Gastroesophageal sphincter (tissue), 4 donors: Measurements from ENCODE around the gene COL11A1. TPM values are rescaled to one million over a fixed set of nuclear protein-coding genes. Genes with fewer than 3 reads are reported as not detected.

Experiments
- ATAC-seq: fragments of 150-250 bp; one replicate; pipeline ENCODE4 v1.9.1; 2016; ENCODE audit warnings: mild to moderate bottlenecking, moderate library complexity
- H3K27ac ChIP-seq, 4 donors: fragments of 200-600 bp; sonication (generic) in 3 of 4; 1 replicate in 3 of 4; 2 replicates in 1 of 4; pipeline ENCODE4 v1.5.1; 2016 to 2019
- H3K27me3 ChIP-seq: fragments of 200-600 bp; sonication (generic); one replicate; pipeline ENCODE4 v1.5.1; 2019
- H3K36me3 ChIP-seq, 2 donors: fragments of 200-600 bp; sonication (generic); one replicate each; pipeline ENCODE4 v1.5.1; 2019; ENCODE audit warnings: control low read depth in 1 of 2
- H3K4me1 ChIP-seq, 3 donors: fragments of 200-600 bp; sonication (generic); 1 replicate in 2 of 3; 2 replicates in 1 of 3; pipeline ENCODE4 v1.5.1; 2016 to 2019; ENCODE audit warnings: control low read depth in 2 of 3
- H3K4me3 ChIP-seq, 2 donors: fragments of 200-600 bp; sonication (generic); one replicate each; pipeline ENCODE4 v1.5.1; 2019; ENCODE audit warnings: mild to moderate bottlenecking in 1 of 2, moderate library complexity in 1 of 2
- H3K9me3 ChIP-seq, 3 donors: fragments of 200-600 bp; sonication (generic); one replicate each; pipeline ENCODE4 v1.5.1; 2017 to 2019; ENCODE audit warnings: control low read depth in 2 of 3
- CTCF ChIP-seq, 4 experiments: fragments of 200-600 bp in 2 of 4; fragments of 450-650 bp in 2 of 4; sonication (generic) in 1 of 4; IDR thresholded peaks; one replicate each; pipeline ENCODE4 v1.5.1; 2017 to 2019; ENCODE audit warnings: antibody characterized with exemption in 4 of 4, mild to moderate bottlenecking in 2 of 4, moderate library complexity in 2 of 4
- EP300 ChIP-seq: sonication (generic); formaldehyde crosslinking; IDR thresholded peaks from one replicate; pipeline ENCODE4 v1.6.1; 2017; ENCODE audit warnings: antibody characterized with exemption, mild to moderate bottlenecking
- POLR2A ChIP-seq, 2 donors: fragments of 450-650 bp; IDR thresholded peaks; one replicate each; pipeline ENCODE4 v1.6.1; 2017; ENCODE audit warnings: antibody characterized with exemption in 2 of 2, mild to moderate bottlenecking in 2 of 2, moderate library complexity in 1 of 2
- POLR2AphosphoS5 ChIP-seq: sonication (generic); formaldehyde crosslinking; IDR thresholded peaks from one replicate; pipeline ENCODE4 v1.6.1; 2017; ENCODE audit warnings: antibody characterized with exemption
- WGBS, 2 donors: methylation state at CpG; one replicate each; pipeline ENCODE4 v1.1.5; 2018; ENCODE audit warnings: low coverage in 1 of 2; 5-methylcytosine and 5-hydroxymethylcytosine counted together
- total RNA-seq, 4 donors: library from RNA; depleted of rRNA; stranded (reverse); fragments of >200 nt; gene quantifications; one replicate each; pipeline ENCODE4 v1.1.0, GENCODE V29; 2016

COL11A1 gene
- total RNA-seq, 4 donors from 2014 or later = 0.19 TPM; not detected in 3

GRCh38 chr1:102840741-102841140, 267.6 kb downstream of the COL11A1 start:
- Histone ChIP-seq H3K4me3 (no peak overlapping the region), H3K9me3 (peaks cover 0 to 4% (median 0%) of the 10 kb centered on the region in 3 donors), H3K27me3 (no peaks in the 10 kb centered on the region), H3K4me1 (no peaks in the 10 kb centered on the region), H3K36me3 (no peaks in the 10 kb centered on the region), H3K27ac (no peak overlapping the region)
- no peak for ATAC-seq
- no peak for TF ChIP-seq POLR2AphosphoS5
- no peak for TF ChIP-seq EP300
- TF ChIP-seq POLR2A (IDR thresholded peaks at IDR 0.05) = no peak
- TF ChIP-seq CTCF (IDR thresholded peaks at IDR 0.05) = no peak
- WGBS, 2 donors = 68 to 78% methylated on average over 5 of the region's 5 CpGs

GRCh38 chr1:102838016-102838415, 270.3 kb downstream of the COL11A1 start:
- Histone ChIP-seq H3K36me3 (no peaks in the 10 kb centered on the region), H3K9me3 (no peaks in the 10 kb centered on the region), H3K27ac (no peak overlapping the region), H3K27me3 (no peaks in the 10 kb centered on the region), H3K4me3 (no peak overlapping the region), H3K4me1 (no peaks in the 10 kb centered on the region)
- ATAC-seq = no peak
- TF ChIP-seq CTCF (IDR thresholded peaks at IDR 0.05) (no peak), POLR2A (IDR thresholded peaks at IDR 0.05) (no peak), EP300 (no peak), POLR2AphosphoS5 (no peak)
- 86 to 93% methylated on average over 2 to 4 of the region's 4 CpGs for WGBS, 2 donors

DNA sequence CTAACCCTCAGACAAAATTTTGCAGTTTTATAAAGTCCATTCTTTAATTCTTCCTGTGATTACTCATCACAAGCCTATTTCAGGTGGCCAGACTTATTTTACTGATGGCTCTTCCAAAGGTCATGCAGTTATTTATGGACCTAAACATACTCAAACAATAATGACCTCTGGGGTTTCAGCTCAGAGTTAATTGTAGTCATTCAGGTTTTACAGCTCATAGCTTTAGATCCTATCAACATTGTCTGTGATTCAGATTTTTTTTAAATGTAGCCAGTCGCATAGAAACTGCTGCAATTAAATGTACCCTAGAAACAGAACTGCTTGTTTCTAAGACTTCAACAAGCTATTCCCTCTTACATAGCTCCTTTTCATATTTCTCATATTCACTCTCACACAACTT, 270.8 kb downstream of the COL11A1 start:
- no peak for ATAC-seq
- TF ChIP-seq CTCF (IDR thresholded peaks at IDR 0.05) (no peak), EP300 (no peak), POLR2A (IDR thresholded peaks at IDR 0.05) (no peak), POLR2AphosphoS5 (no peak)
- H3K4me3 ChIP-seq = no peak overlapping the region
- no peaks in the 10 kb centered on the region for H3K4me1 ChIP-seq
- H3K27ac ChIP-seq = no peak overlapping the region
- H3K36me3 ChIP-seq = no peaks in the 10 kb centered on the region
- no peaks in the 10 kb centered on the region for H3K9me3 ChIP-seq
- H3K27me3 ChIP-seq = no peaks in the 10 kb centered on the region
- WGBS, 2 donors = 55 to 60% methylated on average over 1 of the region's 1 CpG

DNA sequence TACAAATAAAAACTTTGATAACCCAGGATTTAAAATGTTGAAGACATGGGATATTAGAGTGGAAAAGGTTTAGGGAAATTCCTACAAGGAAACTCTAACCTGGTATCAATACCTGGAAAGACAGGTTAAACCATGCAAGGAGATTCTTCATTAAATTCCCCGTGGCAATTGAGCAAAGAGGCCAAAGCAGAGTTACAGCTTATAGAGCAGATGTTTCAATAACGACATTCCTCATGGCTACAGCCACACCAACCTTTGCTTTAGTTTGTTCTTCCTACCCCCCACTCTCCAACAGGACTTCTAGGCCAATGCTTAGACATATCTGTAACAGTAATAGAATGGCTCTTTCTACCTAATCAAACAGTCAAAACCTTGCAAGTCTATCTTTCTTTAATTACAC, 271.3 kb downstream of the COL11A1 start:
- no peak for TF ChIP-seq EP300
- TF ChIP-seq POLR2A (IDR thresholded peaks at IDR 0.05) = no peak
- TF ChIP-seq POLR2AphosphoS5 = no peak
- TF ChIP-seq CTCF (IDR thresholded peaks at IDR 0.05) = no peak
- H3K9me3 ChIP-seq = no peaks in the 10 kb centered on the region
- ATAC-seq = no peak
- no peaks in the 10 kb centered on the region for H3K4me1 ChIP-seq
- H3K27ac ChIP-seq = no peak overlapping the region
- 51 to 87% methylated on average over 2 of the region's 2 CpGs for WGBS, 2 donors
- H3K36me3 ChIP-seq = no peaks in the 10 kb centered on the region
- H3K27me3 ChIP-seq = no peaks in the 10 kb centered on the region
- no peak overlapping the region for H3K4me3 ChIP-seq

DNA sequence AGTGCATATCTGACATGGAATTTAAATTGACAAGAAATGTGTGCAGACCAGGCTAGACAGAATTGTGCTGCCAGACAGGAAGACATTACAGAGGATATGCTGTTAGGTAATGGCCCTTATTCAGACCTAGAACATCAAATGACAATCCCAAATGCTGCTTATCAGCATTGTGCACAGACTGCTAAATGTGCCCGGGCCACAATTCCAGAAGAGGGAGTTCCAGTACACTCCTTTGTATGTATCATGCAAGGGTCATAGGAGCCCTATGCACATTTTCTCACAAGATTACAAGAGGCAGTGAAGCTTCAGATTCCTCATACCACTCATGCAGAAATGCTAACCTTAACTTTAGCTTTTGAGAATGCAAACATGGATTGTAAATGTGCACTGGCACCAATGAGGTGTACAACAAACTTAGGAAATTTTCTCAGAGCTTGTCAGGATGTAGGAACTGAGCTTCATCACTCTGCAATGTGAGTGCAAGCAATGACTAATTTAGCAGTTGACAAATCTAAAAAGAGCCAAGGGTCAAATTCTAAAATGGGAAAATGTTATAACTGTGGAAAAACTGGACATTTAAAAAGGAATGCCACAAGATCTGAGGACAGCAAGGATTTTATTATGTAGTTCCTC, 273.5 kb downstream of the COL11A1 start:
- Histone ChIP-seq H3K4me3 (no peak overlapping the region), H3K4me1 (no peaks in the 10 kb centered on the region), H3K36me3 (no peaks in the 10 kb centered on the region), H3K27ac (no peak overlapping the region), H3K9me3 (no peaks in the 10 kb centered on the region), H3K27me3 (no peaks in the 10 kb centered on the region)
- ATAC-seq = no peak
- TF ChIP-seq CTCF (IDR thresholded peaks at IDR 0.05) (no peak), EP300 (no peak), POLR2A (IDR thresholded peaks at IDR 0.05) (no peak), POLR2AphosphoS5 (no peak)
- WGBS, 2 donors = 64 to 100% methylated on average over 1 of the region's 1 CpG
